Keratinocyte (primary cell): ENCODE measurements around the gene DEPDC7.
"Not testable (repeated sequence)": the region's sequence is repeated elsewhere in the genome, so short reads cannot be mapped to it uniquely, and the experiment has no call there.

Source experiments
- CTCF ChIP-seq, 3 experiments: IDR thresholded peaks in 1 of 3; conservative IDR thresholded peaks in 1 of 3; optimal IDR thresholded peaks in 1 of 3; 2 replicates in 2 of 3; 3 replicates in 1 of 3; pipeline versions ENCODE3 to v1.5.1; 2011; ENCODE audit warnings: low read length in 3 of 3, mild to moderate bottlenecking in 3 of 3, moderate library complexity in 2 of 3, control low read depth in 1 of 3, inconsistent platforms in 1 of 3; ENCODE audit not compliant: insufficient read depth in 2 of 3; ENCODE audit errors: extremely low read depth in 1 of 3
- EZH2 ChIP-seq: IDR thresholded peaks from one replicate; pipeline ENCODE4 v1.6.1; 2012; ENCODE audit warnings: inconsistent platforms, mild to moderate bottlenecking, low read length, moderate library complexity

GRCh38 chr11:33049565-33050408 lies 34.1 kb downstream of the DEPDC7 start:
- TF ChIP-seq CTCF (optimal IDR thresholded peaks at IDR 0.05 in 1 of 3, IDR thresholded peaks at IDR 0.05 in 1 of 3, conservative IDR thresholded peaks at IDR 0.05 in 1 of 3; ENCODE audit: extremely low read depth in 1 of 3, insufficient read depth in 2 of 3, low read length in 3 of 3); EZH2: not testable (repeated sequence)
